B cell (primary cell): ENCODE data around the gene TPSG1. TPM values are rescaled to one million over a fixed set of nuclear protein-coding genes. Genes with fewer than 3 reads are reported as not detected.

Experiments
- ATAC-seq: fragments of 200-7000 bp; cut with Tn5 transposase; one replicate; pipeline ENCODE4 v1.10.0; 2021; ENCODE audit warnings: low read depth, mild to moderate bottlenecking, moderate number of reproducible peaks, moderate library complexity
- CTCF ChIA-PET: fragments of 350-600 bp; sonication (Branson Sonifier 250); formaldehyde crosslinking; loops from one replicate; lab custom pipeline; 2021; ENCODE audit warnings: antibody characterized with exemption, inconsistent platforms; lab: Charles Lee
- POLR2A ChIA-PET: fragments of 350-600 bp; sonication (Branson Sonifier 250); formaldehyde crosslinking; loops from one replicate; lab custom pipeline; 2021; ENCODE audit warnings: antibody characterized with exemption; lab: Charles Lee
- DNase-seq: peaks from one replicate; pipeline ENCODE4 v3.0.0; 2013
- H2AFZ ChIP-seq: 2 replicates; pipeline ENCODE4 v1.6.1; 2012; ENCODE audit warnings: mild to moderate bottlenecking, low read depth, low read length; ENCODE audit not compliant: insufficient read depth, poor library complexity, severe bottlenecking
- H3K27ac ChIP-seq, 2 donors: 1 replicate in 1 of 2; 2 replicates in 1 of 2; pipeline ENCODE4 v1.5.1; 2012 to 2013; ENCODE audit warnings: low read length in 2 of 2, mild to moderate bottlenecking in 2 of 2, moderate library complexity in 1 of 2
- H3K27me3 ChIP-seq, 4 experiments: fragments of 200-600 bp in 1 of 4; sonication (generic) in 1 of 4; replicated peaks in 1 of 4; 1 replicate in 2 of 4; 2 replicates in 2 of 4; pipeline versions ENCODE4 v1.6.1 to v1.7.0; 2013 to 2016; ENCODE audit warnings: low read length in 3 of 4, mild to moderate bottlenecking in 2 of 4, mixed read lengths in 1 of 4, moderate library complexity in 1 of 4; ENCODE audit not compliant: insufficient read depth in 4 of 4, control insufficient read depth in 3 of 4; ENCODE audit errors: control extremely low read depth in 1 of 4
- H3K36me3 ChIP-seq, 2 experiments: replicated peaks in 1 of 2; 1 replicate in 1 of 2; 2 replicates in 1 of 2; pipeline versions ENCODE4 v1.6.1 to v1.7.1; 2013; ENCODE audit warnings: low read length in 1 of 2; ENCODE audit not compliant: insufficient read depth in 2 of 2, control insufficient read depth in 1 of 2; ENCODE audit errors: control extremely low read depth in 1 of 2, extremely low read depth in 1 of 2
- H3K4me1 ChIP-seq, 2 donors: fragments of 200-600 bp in 1 of 2; sonication (generic) in 1 of 2; 1 replicate in 1 of 2; 2 replicates in 1 of 2; pipeline versions ENCODE4 v1.5.1 to v1.6.1; 2013 to 2017; ENCODE audit warnings: low read length in 2 of 2; ENCODE audit not compliant: control insufficient read depth in 2 of 2, insufficient read depth in 2 of 2
- H3K4me2 ChIP-seq: replicated peaks from 2 replicates; pipeline ENCODE3; 2012; ENCODE audit warnings: mild to moderate bottlenecking, low read depth, low read length; ENCODE audit not compliant: poor library complexity, severe bottlenecking
- H3K4me3 ChIP-seq, 5 experiments: fragments of 200-600 bp in 1 of 5; sonication (generic) in 1 of 5; 1 replicate in 3 of 5; 2 replicates in 2 of 5; pipeline versions ENCODE4 v1.5.1 to v1.7.0; 2011 to 2016; ENCODE audit warnings: low read length in 4 of 5, mild to moderate bottlenecking in 4 of 5, low read depth in 2 of 5, control low read depth in 1 of 5, moderate library complexity in 1 of 5; ENCODE audit not compliant: insufficient read depth in 1 of 5; ENCODE audit errors: control extremely low read depth in 1 of 5, extremely low read depth in 1 of 5
- H3K79me2 ChIP-seq: fragments of 200-600 bp; sonication (generic); one replicate; pipeline ENCODE4 v1.6.0; 2016; ENCODE audit warnings: low read length; ENCODE audit not compliant: control insufficient read depth, insufficient read depth
- H3K9ac ChIP-seq: fragments of 200-600 bp; sonication (generic); 2 replicates; pipeline ENCODE4 v1.6.1; 2017; ENCODE audit warnings: mild to moderate bottlenecking, low read length, moderate library complexity
- H3K9me3 ChIP-seq, 3 donors: one replicate each; pipeline versions ENCODE4 v1.6.1 to v1.7.1; 2013; ENCODE audit warnings: low read length in 2 of 3; ENCODE audit not compliant: control insufficient read depth in 2 of 3, insufficient read depth in 1 of 3; ENCODE audit errors: control extremely low read depth in 1 of 3
- H4K20me1 ChIP-seq: 2 replicates; pipeline ENCODE4 v1.6.0; 2012; ENCODE audit warnings: mild to moderate bottlenecking, low read length; ENCODE audit not compliant: insufficient read depth, control insufficient read depth, poor library complexity, severe bottlenecking
- H3K27ac Mint-ChIP-seq: one replicate; pipeline ENCODE4 v1.8.0; 2021; ENCODE audit warnings: mixed read lengths
- H3K27me3 Mint-ChIP-seq: one replicate; pipeline ENCODE4 v1.8.0; 2021; ENCODE audit warnings: mixed read lengths
- H3K4me1 Mint-ChIP-seq: one replicate; pipeline ENCODE4 v1.8.0; 2021; ENCODE audit warnings: mixed read lengths
- H3K4me3 Mint-ChIP-seq: one replicate; pipeline ENCODE4 v1.8.0; 2021; ENCODE audit warnings: mixed read lengths
- H3K9me3 Mint-ChIP-seq: one replicate; pipeline ENCODE4 v1.8.0; 2022; ENCODE audit warnings: mixed read lengths; ENCODE audit not compliant: insufficient read depth
- EZH2 ChIP-seq: IDR thresholded peaks from 2 replicates; pipeline ENCODE4 v1.6.1; 2012; ENCODE audit warnings: borderline replicate concordance, low read depth, mild to moderate bottlenecking, moderate library complexity, low read length; ENCODE audit not compliant: insufficient read depth, poor library complexity, severe bottlenecking
- WGBS: methylation state at CpG from one replicate; pipeline ENCODE4 v1.1.5; 2013; ENCODE audit warnings: missing lambda C conversion rate; ENCODE audit not compliant: insufficient coverage; 5-methylcytosine and 5-hydroxymethylcytosine counted together
- intact Hi-C: fragments of 100-400 bp; cut with micrococcal nuclease; formaldehyde crosslinking; loops from one replicate; pipeline ENCODE4 v1.10.0; 2022
- polyA plus RNA-seq: library from polyadenylated mRNA; depleted of rRNA; stranded (reverse); fragments of >200 nt; gene quantifications from 2 replicates; pipeline ENCODE4 v1.2.3, GENCODE V29; 2012
- total RNA-seq, 2 donors: library from RNA; stranded (reverse); fragments of 120-200 nt in 1 of 2; gene quantifications; 1 replicate in 1 of 2; 2 replicates in 1 of 2; pipeline versions ENCODE4 v1.2.3 to v1.2.4, GENCODE V29; 2013 to 2022
- TF ChIP-seq, protein P1 (sequence below): fragments of 200-600 bp; IDR thresholded peaks from one replicate; pipeline ENCODE4 v1.8.0; 2022; ENCODE audit warnings: antibody characterized with exemption, mild to moderate bottlenecking

Gene TPSG1
- total and polyA plus RNA-seq, 2 donors (not counting 1 experiment from before 2014, with no cell fraction given) = not detected

GRCh38 chr16:1181404-1182315 is 43.4 kb downstream of the TPSG1 start:
- no peaks in the 10 kb centered on the region for H3K4me1 Mint-ChIP-seq
- TF ChIP-seq, protein P1, sequence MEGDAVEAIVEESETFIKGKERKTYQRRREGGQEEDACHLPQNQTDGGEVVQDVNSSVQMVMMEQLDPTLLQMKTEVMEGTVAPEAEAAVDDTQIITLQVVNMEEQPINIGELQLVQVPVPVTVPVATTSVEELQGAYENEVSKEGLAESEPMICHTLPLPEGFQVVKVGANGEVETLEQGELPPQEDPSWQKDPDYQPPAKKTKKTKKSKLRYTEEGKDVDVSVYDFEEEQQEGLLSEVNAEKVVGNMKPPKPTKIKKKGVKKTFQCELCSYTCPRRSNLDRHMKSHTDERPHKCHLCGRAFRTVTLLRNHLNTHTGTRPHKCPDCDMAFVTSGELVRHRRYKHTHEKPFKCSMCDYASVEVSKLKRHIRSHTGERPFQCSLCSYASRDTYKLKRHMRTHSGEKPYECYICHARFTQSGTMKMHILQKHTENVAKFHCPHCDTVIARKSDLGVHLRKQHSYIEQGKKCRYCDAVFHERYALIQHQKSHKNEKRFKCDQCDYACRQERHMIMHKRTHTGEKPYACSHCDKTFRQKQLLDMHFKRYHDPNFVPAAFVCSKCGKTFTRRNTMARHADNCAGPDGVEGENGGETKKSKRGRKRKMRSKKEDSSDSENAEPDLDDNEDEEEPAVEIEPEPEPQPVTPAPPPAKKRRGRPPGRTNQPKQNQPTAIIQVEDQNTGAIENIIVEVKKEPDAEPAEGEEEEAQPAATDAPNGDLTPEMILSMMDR = no peak
- TF ChIP-seq EZH2 = no peak
- ATAC-seq (no peak), DNase-seq (no peak)
- no peaks in the 10 kb centered on the region for H3K79me2 ChIP-seq
- H3K27me3 Mint-ChIP-seq = no peaks in the 10 kb centered on the region
- H3K27ac ChIP-seq = no peak overlapping the region
- no peak overlapping the region for H3K4me2 ChIP-seq
- H3K9me3 ChIP-seq = peaks cover 0 to 6% (median 0%) of the 10 kb centered on the region in 3 donors
- no peak overlapping the region for H2AFZ ChIP-seq
- no peak overlapping the region for H3K4me3 ChIP-seq
- no peaks in the 10 kb centered on the region for H3K36me3 ChIP-seq
- no peaks in the 10 kb centered on the region for H4K20me1 ChIP-seq
- WGBS = 78% methylated on average over 28 of the region's 39 CpGs
- H3K4me1 ChIP-seq = no peaks in the 10 kb centered on the region
- ChIA-PET CTCF (no interaction called here), POLR2A (no interaction called here)
- no peak overlapping the region for H3K4me3 Mint-ChIP-seq
- no peaks in the 10 kb centered on the region for H3K9me3 Mint-ChIP-seq
- no peak overlapping the region for H3K27ac Mint-ChIP-seq
- peaks cover 0 to 4% (median 0%) of the 10 kb centered on the region in 4 experiments for H3K27me3 ChIP-seq
- no peak overlapping the region for H3K9ac ChIP-seq
- intact Hi-C loops = no loop called here
